Retinal pigment epithelial cell (primary cell): ENCODE results near the gene FKRP.

Source experiments
- DNase-seq: peaks from one replicate; pipeline ENCODE4 v3.0.0-alpha.2; 2010; ENCODE audit warnings: low read depth
- H3K4me3 ChIP-seq: 2 replicates; pipeline ENCODE4 v1.5.1; 2011; ENCODE audit warnings: mild to moderate bottlenecking, low read length, control low read depth, moderate library complexity
- TF ChIP-seq, protein P1 (sequence below): conservative IDR thresholded peaks from 2 replicates; pipeline ENCODE4 v1.5.1; 2011; ENCODE audit warnings: low read depth, low read length, control low read depth, inconsistent platforms

Gene FKRP

DNA sequence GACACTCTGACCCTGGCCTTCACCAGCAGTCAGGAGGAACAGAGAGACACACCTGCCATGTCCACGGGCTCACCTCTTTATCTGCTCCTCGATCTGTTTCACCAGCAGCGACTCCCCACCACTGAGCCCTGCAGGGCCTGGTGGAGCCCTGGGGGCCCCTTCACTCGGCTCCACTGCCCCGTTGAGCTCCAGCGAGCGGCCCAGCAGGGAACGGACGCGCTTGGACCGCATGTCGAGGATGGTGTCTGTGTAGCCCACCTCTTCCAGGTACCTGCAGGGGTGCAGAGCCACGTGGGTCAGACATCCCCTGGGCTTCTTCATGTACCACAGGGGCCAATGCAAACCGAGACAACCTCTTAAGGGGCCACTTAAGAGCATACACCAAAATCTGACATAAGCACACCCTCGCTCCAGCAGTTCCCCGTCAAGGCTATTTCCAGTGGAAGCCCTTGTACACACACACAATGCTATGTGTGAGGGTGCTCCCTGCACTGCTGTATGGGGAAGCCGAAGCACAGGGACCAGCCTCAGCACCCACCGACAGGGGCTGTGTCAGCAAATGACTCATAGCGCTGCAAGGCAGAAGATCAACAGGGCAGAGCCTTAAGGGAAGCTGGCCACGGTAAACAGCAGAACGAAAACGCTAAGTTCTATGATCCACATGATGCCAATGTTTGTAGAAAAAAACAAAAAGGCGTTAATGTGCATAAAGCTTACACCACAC, 12.7 kb upstream of the FKRP start:
- H3K4me3 ChIP-seq: no peak overlapping the region
- no peak for DNase-seq
- TF ChIP-seq, protein P1, sequence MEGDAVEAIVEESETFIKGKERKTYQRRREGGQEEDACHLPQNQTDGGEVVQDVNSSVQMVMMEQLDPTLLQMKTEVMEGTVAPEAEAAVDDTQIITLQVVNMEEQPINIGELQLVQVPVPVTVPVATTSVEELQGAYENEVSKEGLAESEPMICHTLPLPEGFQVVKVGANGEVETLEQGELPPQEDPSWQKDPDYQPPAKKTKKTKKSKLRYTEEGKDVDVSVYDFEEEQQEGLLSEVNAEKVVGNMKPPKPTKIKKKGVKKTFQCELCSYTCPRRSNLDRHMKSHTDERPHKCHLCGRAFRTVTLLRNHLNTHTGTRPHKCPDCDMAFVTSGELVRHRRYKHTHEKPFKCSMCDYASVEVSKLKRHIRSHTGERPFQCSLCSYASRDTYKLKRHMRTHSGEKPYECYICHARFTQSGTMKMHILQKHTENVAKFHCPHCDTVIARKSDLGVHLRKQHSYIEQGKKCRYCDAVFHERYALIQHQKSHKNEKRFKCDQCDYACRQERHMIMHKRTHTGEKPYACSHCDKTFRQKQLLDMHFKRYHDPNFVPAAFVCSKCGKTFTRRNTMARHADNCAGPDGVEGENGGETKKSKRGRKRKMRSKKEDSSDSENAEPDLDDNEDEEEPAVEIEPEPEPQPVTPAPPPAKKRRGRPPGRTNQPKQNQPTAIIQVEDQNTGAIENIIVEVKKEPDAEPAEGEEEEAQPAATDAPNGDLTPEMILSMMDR: no peak

DNA sequence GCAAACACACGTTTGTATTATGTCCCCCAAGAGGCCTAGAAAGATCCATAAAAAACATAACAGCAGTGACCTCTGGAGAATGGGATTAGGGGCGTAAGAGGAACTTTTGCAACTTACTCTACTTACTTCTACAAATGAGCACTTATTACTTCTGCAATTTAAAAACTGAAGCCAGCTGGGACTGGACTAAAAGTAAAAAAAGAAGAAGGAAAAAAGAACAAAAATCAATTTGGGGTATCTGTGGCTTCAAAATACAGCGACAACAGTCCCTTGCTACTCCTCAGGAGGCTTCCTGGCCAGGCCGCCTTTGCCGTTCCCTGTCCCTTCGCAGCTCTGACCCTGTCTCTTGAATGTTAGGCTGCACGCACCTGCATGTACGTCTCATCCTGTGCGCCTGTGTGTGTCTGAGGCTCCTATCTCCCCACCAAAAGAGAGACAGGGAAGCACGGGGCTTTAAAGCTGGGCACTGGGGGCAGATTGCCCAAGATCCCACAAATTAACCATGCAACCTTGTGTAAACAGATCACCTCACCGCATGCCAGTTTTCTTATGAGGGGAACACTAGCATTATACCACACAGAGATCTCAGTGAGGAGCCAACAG, 12.1 kb upstream of the FKRP start:
- DNase-seq: no peak
- no peak overlapping the region for H3K4me3 ChIP-seq
- TF ChIP-seq, protein P1: no peak

DNA sequence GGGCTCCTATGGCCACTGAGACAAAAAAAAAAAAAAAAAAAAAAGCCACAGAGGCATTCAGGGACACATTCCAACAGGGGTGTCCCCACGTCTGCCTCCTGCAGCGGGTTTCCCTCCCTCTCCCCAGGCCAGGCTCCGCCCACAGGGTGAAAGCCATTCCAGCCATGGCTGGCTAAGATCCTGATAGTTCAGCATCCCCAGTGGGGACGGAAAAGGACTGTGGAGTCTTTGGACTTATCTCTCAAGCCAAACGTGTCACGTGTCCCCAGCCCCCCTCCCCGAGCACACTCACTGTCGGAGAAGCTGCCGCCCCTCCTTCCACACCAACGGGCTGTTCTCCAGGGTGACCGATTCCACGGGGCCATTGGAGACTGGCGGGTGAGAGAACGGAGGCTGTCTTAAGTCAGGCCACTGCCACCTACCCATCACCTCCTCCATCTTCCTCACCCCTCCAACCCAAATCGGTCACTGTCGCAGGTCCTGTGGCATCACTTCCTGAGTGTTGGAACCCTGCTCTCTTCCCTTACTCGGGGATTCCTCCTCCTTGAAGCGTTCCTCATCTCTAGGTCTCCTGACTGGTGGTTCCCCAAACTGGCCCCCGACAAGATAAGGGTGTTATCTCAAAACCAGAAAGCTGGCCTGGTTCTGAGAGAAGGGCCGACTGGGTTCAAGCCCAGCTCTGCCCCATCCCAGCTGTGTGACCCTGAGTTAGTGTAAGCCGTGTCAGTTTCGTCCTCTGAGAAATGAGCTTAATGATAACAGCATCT, 9.1 kb upstream of the FKRP start:
- no peak for DNase-seq
- H3K4me3 ChIP-seq: no peak overlapping the region
- TF ChIP-seq, protein P1: no peak

DNA sequence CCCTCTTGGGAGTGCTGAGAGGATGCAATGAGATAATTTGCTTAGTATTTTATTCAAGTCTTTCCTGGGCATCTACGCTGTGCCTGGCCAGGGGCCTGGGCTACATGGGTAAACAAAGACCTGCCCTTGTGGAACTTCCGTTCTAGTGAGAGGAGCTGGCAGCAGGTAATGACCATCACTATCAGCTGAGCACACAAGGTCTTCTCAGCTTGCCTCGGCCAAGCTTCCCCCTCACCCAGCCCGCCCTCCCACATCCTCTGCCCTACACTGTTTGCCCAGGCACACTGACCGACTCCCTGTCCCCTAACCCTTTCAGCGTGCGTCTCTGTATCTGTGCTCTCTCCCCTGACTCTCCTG, 8.6 kb upstream of the FKRP start:
- DNase-seq: no peak
- TF ChIP-seq, protein P1: no peak
- no peak overlapping the region for H3K4me3 ChIP-seq

DNA sequence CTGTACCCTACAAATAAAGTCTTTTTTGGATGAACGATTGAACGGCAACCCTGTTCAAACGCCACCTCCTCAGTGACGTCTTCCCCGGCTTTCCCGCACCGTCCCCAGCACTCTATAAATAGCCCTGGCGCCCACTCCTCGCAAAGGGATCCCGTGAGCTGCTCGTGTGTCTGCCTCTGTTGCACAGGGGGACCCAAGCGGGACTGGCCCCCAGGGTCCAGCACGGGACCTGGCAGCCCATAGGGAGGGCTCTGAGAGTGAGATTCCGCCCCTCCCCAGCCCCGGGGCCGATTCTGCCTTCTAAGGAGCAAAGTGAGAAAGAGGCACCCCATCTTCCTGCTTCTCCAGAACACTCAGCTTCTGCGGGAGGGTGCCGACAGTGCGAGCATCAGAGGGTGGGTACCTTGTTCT, 8.1 kb upstream of the FKRP start:
- TF ChIP-seq, protein P1: no peak
- H3K4me3 ChIP-seq: no peak overlapping the region
- DNase-seq: no peak

DNA sequence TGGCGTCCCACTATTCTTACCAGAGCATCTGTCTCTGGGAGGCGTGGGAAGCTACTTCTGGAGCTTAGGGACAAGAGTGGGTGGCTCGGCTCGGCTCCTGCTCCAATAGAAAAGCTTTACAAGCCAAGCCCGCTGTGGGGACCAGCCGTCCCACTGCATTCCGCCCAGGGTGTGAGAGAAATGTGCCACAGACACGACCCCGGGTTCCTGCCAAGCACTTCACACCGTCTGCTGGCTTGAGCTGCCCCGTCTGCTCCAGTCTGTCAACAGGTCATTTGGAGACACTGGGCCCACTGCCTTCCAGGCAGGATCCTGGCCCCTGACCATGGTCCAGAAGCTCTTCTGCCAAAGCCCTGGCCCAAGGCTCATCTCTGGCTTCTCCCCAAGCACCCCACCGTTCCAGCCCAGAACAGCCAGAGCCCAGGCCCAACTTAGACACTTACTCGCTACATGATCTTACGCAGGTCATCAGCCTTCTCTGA, 6.5 kb upstream of the FKRP start:
- no peak for DNase-seq
- no peak overlapping the region for H3K4me3 ChIP-seq
- TF ChIP-seq, protein P1: no peak
